Measurements from ENCODE around the gene MAP7. TPM values are rescaled to one million over a fixed set of nuclear protein-coding genes. Genes with fewer than 3 reads are reported as not detected.

Gene MAP7
- total RNA-seq, 4 donors from 2014 or later = 4.6 to 9.7 (median 6.0) TPM

GRCh38 chr6:136408204-136408603 lies 142.0 kb downstream of the MAP7 start:
- TF ChIP-seq CTCF (IDR thresholded peaks at IDR 0.05; ENCODE audit: low read depth) = no peak

- TF ChIP-seq CTCF (IDR thresholded peaks at IDR 0.05; ENCODE audit: low read depth) = no peak
These were observed 144.7 kb downstream of the MAP7 start for GRCh38 chr6:136405420-136406029.

- no peak for TF ChIP-seq CTCF (IDR thresholded peaks at IDR 0.05; ENCODE audit: low read depth)
These were observed 145.4 kb downstream of the MAP7 start for GRCh38 chr6:136404627-136405419.

- TF ChIP-seq CTCF (IDR thresholded peaks at IDR 0.05; ENCODE audit: low read depth) = no peak
These were observed 146.2 kb downstream of the MAP7 start for GRCh38 chr6:136404007-136404406.

- TF ChIP-seq CTCF (IDR thresholded peaks at IDR 0.05; ENCODE audit: low read depth) = no peak
These were observed 146.9 kb downstream of the MAP7 start for GRCh38 chr6:136403110-136403980.

- no peak for TF ChIP-seq CTCF (IDR thresholded peaks at IDR 0.05; ENCODE audit: low read depth)
These were observed 148.5 kb downstream of the MAP7 start for GRCh38 chr6:136401749-136402148.

- TF ChIP-seq CTCF (IDR thresholded peaks at IDR 0.05; ENCODE audit: low read depth) = no peak
These were observed 151.8 kb downstream of the MAP7 start for GRCh38 chr6:136398453-136398852.

Data from subcutaneous adipose tissue (tissue), 4 donors.